Karpas-422 (cell line): ENCODE results near the gene ASH1L. TPM values are rescaled to one million over a fixed set of nuclear protein-coding genes. Genes with fewer than 3 reads are reported as not detected.
"Not testable (repeated sequence)": the region's sequence is repeated elsewhere in the genome, so short reads cannot be mapped to it uniquely, and the experiment has no call there.

Experiments used
- DNase-seq: peaks from one replicate; pipeline ENCODE4 v3.0.0-alpha.2; 2015
- H2AFZ ChIP-seq: fragments of 200-600 bp; sonication (generic); 2 replicates; pipeline ENCODE4 v1.6.1; 2014; ENCODE audit warnings: antibody characterized with exemption, low read length, mixed read lengths
- H3K27ac ChIP-seq: fragments of 200-600 bp; sonication (generic); 2 replicates; pipeline ENCODE4 v1.5.1; 2014; ENCODE audit warnings: mild to moderate bottlenecking, low read length, moderate library complexity
- H3K27me3 ChIP-seq: fragments of 200-600 bp; sonication (generic); 2 replicates; pipeline ENCODE4 v1.6.1; 2014; ENCODE audit warnings: low read length, mixed read lengths
- H3K36me3 ChIP-seq: fragments of 200-600 bp; sonication (generic); 2 replicates; pipeline ENCODE4 v1.6.1; 2014; ENCODE audit warnings: low read length, mixed read lengths; ENCODE audit not compliant: insufficient read depth
- H3K4me1 ChIP-seq: fragments of 200-600 bp; sonication (generic); 2 replicates; pipeline ENCODE4 v1.6.1; 2014; ENCODE audit warnings: mild to moderate bottlenecking, low read length, mixed read lengths
- H3K4me2 ChIP-seq: fragments of 200-600 bp; sonication (generic); 2 replicates; pipeline ENCODE4 v1.6.1; 2014; ENCODE audit warnings: low read length, low read depth, mild to moderate bottlenecking; ENCODE audit not compliant: poor library complexity, severe bottlenecking
- H3K4me3 ChIP-seq: fragments of 200-600 bp; sonication (generic); 2 replicates; pipeline ENCODE4 v1.5.1; 2014; ENCODE audit warnings: mild to moderate bottlenecking, antibody characterized with exemption, low read length, mixed read lengths
- H3K79me2 ChIP-seq: fragments of 200-600 bp; sonication (generic); 2 replicates; pipeline ENCODE4 v1.6.1; 2014; ENCODE audit warnings: mild to moderate bottlenecking, low read length, mixed read lengths
- H3K9ac ChIP-seq: fragments of 200-600 bp; sonication (generic); 2 replicates; pipeline ENCODE4 v1.6.0; 2014; ENCODE audit warnings: low read length
- H3K9me2 ChIP-seq: fragments of 200-600 bp; sonication (generic), shearing (Covaris generic); replicated peaks from 2 replicates; pipeline ENCODE4 v1.6.0; 2014; ENCODE audit warnings: mild to moderate bottlenecking, low read length, moderate library complexity; ENCODE audit not compliant: insufficient read depth
- H3K9me3 ChIP-seq: fragments of 300-700, 200-600 bp; sonication (generic); 2 replicates; pipeline ENCODE4 v1.6.1; 2014; ENCODE audit warnings: low read length, mixed read lengths
- H4K20me1 ChIP-seq: fragments of 200-600 bp; sonication (generic); 2 replicates; pipeline ENCODE4 v1.6.1; 2014; ENCODE audit warnings: mild to moderate bottlenecking, antibody characterized with exemption, low read length, low read depth; ENCODE audit not compliant: insufficient read depth
- total RNA-seq: library from RNA; depleted of rRNA; stranded (reverse); fragments of >200 nt; shearing (Covaris generic); gene quantifications from 2 replicates; pipeline ENCODE4 v1.2.3, GENCODE V29; 2014; ENCODE audit warnings: low replicate concordance

ASH1L gene
- total RNA-seq, 1 experiment from 2014 or later = 45.1 TPM

GRCh38 chr1:155451199-155451598, 111.4 kb downstream of the ASH1L start:
- DNase-seq = no peak
- H3K79me2 ChIP-seq = peaks cover 40% of the 10 kb centered on the region
- no peaks in the 10 kb centered on the region for H3K4me1 ChIP-seq
- no peaks in the 10 kb centered on the region for H3K27me3 ChIP-seq
- no peak overlapping the region for H3K4me2 ChIP-seq
- H3K9me3 ChIP-seq = no peaks in the 10 kb centered on the region
- H4K20me1 ChIP-seq = no peaks in the 10 kb centered on the region
- no peak overlapping the region for H3K27ac ChIP-seq
- no peaks in the 10 kb centered on the region for H3K9me2 ChIP-seq
- H3K4me3 ChIP-seq = no peak overlapping the region
- H3K9ac ChIP-seq = no peak overlapping the region
- H2AFZ ChIP-seq = no peak overlapping the region
- no peaks in the 10 kb centered on the region; the same call in 1 of the 2 replicates for H3K36me3 ChIP-seq

- not testable (repeated sequence) for H3K4me2 ChIP-seq
- H3K79me2 ChIP-seq = peaks cover 53% of the 10 kb centered on the region
Observed at GRCh38 chr1:155442431-155442830, 120.2 kb downstream of the ASH1L start.

GRCh38 chr1:155437405-155437804, 125.2 kb downstream of the ASH1L start:
- no peak for DNase-seq
- H2AFZ ChIP-seq = no peak overlapping the region
- no peak overlapping the region for H3K27ac ChIP-seq
- H4K20me1 ChIP-seq = no peaks in the 10 kb centered on the region
- no peaks in the 10 kb centered on the region for H3K9me2 ChIP-seq
- H3K36me3 ChIP-seq = peaks cover 27% of the 10 kb centered on the region
- no peaks in the 10 kb centered on the region for H3K27me3 ChIP-seq
- H3K4me1 ChIP-seq = no peaks in the 10 kb centered on the region
- H3K79me2 ChIP-seq = peaks cover 59% of the 10 kb centered on the region
- no peaks in the 10 kb centered on the region for H3K9me3 ChIP-seq
- H3K9ac ChIP-seq = no peak overlapping the region
- H3K4me3 ChIP-seq = no peak overlapping the region
- no peak overlapping the region for H3K4me2 ChIP-seq

More at GRCh38 chr1:155442431-155442830, 120.2 kb downstream of the ASH1L start:
- H3K9ac ChIP-seq, H4K20me1 ChIP-seq, H3K4me3 ChIP-seq, H3K27me3 ChIP-seq, DNase-seq, H3K9me3 ChIP-seq, H3K9me2 ChIP-seq, H3K27ac ChIP-seq, H3K4me1 ChIP-seq, H2AFZ ChIP-seq: not testable (repeated sequence)
- H3K36me3 ChIP-seq = peaks cover 18% of the 10 kb centered on the region

- not testable (repeated sequence) for H3K27me3 ChIP-seq, H3K9ac ChIP-seq, H3K9me2 ChIP-seq, DNase-seq, H2AFZ ChIP-seq, H3K4me3 ChIP-seq, H3K4me2 ChIP-seq, H3K4me1 ChIP-seq, H3K9me3 ChIP-seq, H3K27ac ChIP-seq, H4K20me1 ChIP-seq
- Histone ChIP-seq H3K36me3 (peaks cover 37% of the 10 kb centered on the region), H3K79me2 (peaks cover 69% of the 10 kb centered on the region)
Observed at GRCh38 chr1:155433831-155434389, 128.7 kb downstream of the ASH1L start.

- DNase-seq, H3K4me1 ChIP-seq, H3K9me2 ChIP-seq, H3K27ac ChIP-seq, H3K27me3 ChIP-seq, H3K4me2 ChIP-seq, H2AFZ ChIP-seq, H3K9ac ChIP-seq, H3K9me3 ChIP-seq, H4K20me1 ChIP-seq, H3K4me3 ChIP-seq: not testable (repeated sequence)
- peaks cover 31% of the 10 kb centered on the region for H3K36me3 ChIP-seq
- H3K79me2 ChIP-seq = peaks cover 65% of the 10 kb centered on the region
Observed at GRCh38 chr1:155433128-155433830, 129.3 kb downstream of the ASH1L start.

- no peak overlapping the region for H2AFZ ChIP-seq
- H3K36me3 ChIP-seq = peaks cover 5% of the 10 kb centered on the region; the same call in 1 of the 2 replicates
- H3K79me2 ChIP-seq = peaks cover 35% of the 10 kb centered on the region
- H4K20me1 ChIP-seq = no peaks in the 10 kb centered on the region
- H3K4me3 ChIP-seq = no peak overlapping the region
- no peak overlapping the region for H3K27ac ChIP-seq
- H3K9me2 ChIP-seq = no peaks in the 10 kb centered on the region
- H3K4me1 ChIP-seq = 0 out of 2 replicates have a peak, but pooled peaks cover 3% of the 10 kb centered on the region
- H3K4me2 ChIP-seq = no peak overlapping the region
- no peak for DNase-seq
- no peak overlapping the region for H3K9ac ChIP-seq
- H3K9me3 ChIP-seq = no peaks in the 10 kb centered on the region
- H3K27me3 ChIP-seq = no peaks in the 10 kb centered on the region
Observed at GRCh38 chr1:155424091-155424490, 138.5 kb downstream of the ASH1L start.

GRCh38 chr1:155420788-155421187, 141.8 kb downstream of the ASH1L start:
- no peak for DNase-seq
- no peak overlapping the region for H3K4me3 ChIP-seq
- H3K27me3 ChIP-seq = no peaks in the 10 kb centered on the region
- no peak overlapping the region for H3K27ac ChIP-seq
- no peak overlapping the region for H2AFZ ChIP-seq
- H3K9ac ChIP-seq = no peak overlapping the region
- no peak overlapping the region for H3K4me2 ChIP-seq
- H3K9me3 ChIP-seq = no peaks in the 10 kb centered on the region
- 0 out of 2 replicates have a peak, but pooled peaks cover 3% of the 10 kb centered on the region for H3K4me1 ChIP-seq
- H3K36me3 ChIP-seq = peaks cover 4% of the 10 kb centered on the region; the same call in 1 of the 2 replicates
- no peaks in the 10 kb centered on the region for H3K9me2 ChIP-seq
- H3K79me2 ChIP-seq = peaks cover 35% of the 10 kb centered on the region
- no peaks in the 10 kb centered on the region for H4K20me1 ChIP-seq

- H3K4me1 ChIP-seq, H4K20me1 ChIP-seq, DNase-seq, H3K9me2 ChIP-seq, H3K9me3 ChIP-seq, H3K4me2 ChIP-seq, H3K27me3 ChIP-seq, H3K27ac ChIP-seq, H3K36me3 ChIP-seq, H3K4me3 ChIP-seq, H3K9ac ChIP-seq, H2AFZ ChIP-seq: not testable (repeated sequence)
- peaks cover 25% of the 10 kb centered on the region; the same call in 1 of the 2 replicates for H3K79me2 ChIP-seq
Observed at GRCh38 chr1:155411840-155412239, 150.8 kb downstream of the ASH1L start.
